HG03460 (cell line): ENCODE measurements around the gene DCP2.
"Not testable (repeated sequence)": the region's sequence is repeated elsewhere in the genome, so short reads cannot be mapped to it uniquely, and the experiment has no call there.

Source experiments
- ATAC-seq: cut with Tn5 transposase; IDR thresholded peaks from one replicate; pipeline ENCODE4 v1.9.1; 2021; ENCODE audit not compliant: unreplicated experiment

The DCP2 gene

GRCh38 chr5:112976432-112977309 is at the start of gene DCP2:
TSS of gene DCP2 (plus strand) at chr5:112976798. CDS start at chr5:112976934, 136 bp downstream.
- peak; percentile 98 for ATAC-seq

GRCh38 chr5:112929336-112930081 is 47.1 kb upstream of the DCP2 start:
- ATAC-seq, result peak; percentile 74

DNA sequence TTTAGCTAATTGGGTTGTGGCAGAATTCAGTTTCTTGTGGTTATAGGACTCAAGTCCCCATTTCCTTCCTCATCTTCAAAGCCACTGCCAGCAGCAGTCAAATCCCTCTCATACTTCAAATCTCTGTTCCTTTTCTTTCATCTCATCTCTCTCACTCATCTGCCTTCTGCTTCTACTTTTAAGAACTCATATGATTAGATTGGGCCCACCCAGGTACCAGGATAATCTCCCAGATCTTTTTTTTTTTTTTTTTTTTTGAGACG is 46.6 kb upstream of the DCP2 start:
- ATAC-seq, result peak; percentile 46

GRCh38 chr5:112931473-112931872 is 45.1 kb upstream of the DCP2 start:
- ATAC-seq, result no peak

DNA sequence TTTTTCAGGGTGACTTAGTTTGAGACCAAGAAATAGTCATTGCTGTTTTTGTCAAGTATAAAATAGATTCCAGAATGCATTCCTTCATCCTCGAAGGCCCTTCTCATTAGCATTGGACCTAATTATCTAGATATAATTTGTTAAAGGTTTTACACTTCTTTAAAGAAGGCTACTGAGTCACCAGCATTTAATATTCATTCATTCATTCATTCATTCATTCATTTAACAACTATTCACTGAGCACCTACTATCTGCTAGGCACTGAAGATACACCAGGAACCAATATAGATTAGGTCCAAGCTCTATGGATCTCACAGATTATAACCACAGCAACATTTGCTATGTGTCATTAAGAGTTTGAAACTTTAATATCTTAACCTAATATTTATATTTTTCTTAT is 43.5 kb upstream of the DCP2 start:
- ATAC-seq, result no peak

GRCh38 chr5:112933651-112934365 is 42.8 kb upstream of the DCP2 start:
- ATAC-seq, result no peak

GRCh38 chr5:112934366-112934663 is 42.3 kb upstream of the DCP2 start:
- no peak for ATAC-seq

- ATAC-seq, result no peak
These were observed 40.9 kb upstream of the DCP2 start for GRCh38 chr5:112935675-112936074.

DNA sequence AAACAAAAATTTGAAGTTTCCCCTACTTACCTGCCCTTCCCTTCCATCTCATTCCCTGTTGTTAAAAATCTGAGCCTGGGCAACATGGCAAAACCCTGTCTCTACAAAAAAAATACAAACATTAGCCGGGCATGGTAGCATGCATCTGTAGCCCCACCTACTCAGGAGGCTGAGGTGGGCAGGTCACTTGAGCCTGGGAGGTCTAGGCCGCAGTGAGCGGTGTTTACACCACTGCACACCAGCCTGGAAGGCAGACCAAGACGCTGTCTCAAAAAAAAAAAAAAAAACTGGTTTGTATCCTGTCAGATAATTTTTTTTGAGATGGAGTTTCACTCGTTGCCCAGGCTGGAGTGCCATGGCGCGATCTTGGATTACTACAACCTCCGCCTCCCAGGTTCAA is 38.3 kb upstream of the DCP2 start:
- no peak for ATAC-seq

- ATAC-seq, result no peak
These were observed 35.9 kb upstream of the DCP2 start for GRCh38 chr5:112940670-112941069.

- ATAC-seq, result no peak
These were observed 28.1 kb upstream of the DCP2 start for GRCh38 chr5:112948458-112948857.

DNA sequence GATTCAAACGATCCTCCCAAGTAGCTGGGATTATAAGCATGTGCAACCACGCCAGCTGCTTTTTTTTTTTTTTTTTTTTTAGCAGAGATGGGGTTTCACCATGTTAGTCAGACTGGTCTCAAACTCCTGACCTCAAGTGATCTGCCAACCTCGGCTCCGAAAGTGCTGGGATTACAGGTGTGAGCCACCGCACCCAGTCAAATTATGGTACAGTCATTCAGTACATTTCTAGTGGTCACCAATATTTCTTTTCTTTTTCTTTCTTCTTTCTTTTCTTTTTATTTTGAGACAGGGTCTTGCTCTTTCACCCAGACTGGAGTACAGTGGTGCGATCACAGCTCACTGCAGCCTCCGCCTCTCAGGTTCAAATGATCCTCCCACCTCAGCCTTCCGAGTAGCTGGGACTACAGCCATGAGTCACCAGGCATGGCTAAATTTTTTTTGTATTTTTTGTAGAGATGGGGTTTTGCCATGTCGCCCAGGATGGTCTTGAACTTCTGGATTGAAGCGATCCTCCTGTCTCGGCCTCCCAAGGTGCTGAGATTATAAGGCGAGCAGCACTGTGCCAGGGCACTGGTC is 25.4 kb upstream of the DCP2 start:
- peak; percentile 62 for ATAC-seq

- ATAC-seq, result no peak
These were observed 20.0 kb upstream of the DCP2 start for GRCh38 chr5:112956606-112957005.

DNA sequence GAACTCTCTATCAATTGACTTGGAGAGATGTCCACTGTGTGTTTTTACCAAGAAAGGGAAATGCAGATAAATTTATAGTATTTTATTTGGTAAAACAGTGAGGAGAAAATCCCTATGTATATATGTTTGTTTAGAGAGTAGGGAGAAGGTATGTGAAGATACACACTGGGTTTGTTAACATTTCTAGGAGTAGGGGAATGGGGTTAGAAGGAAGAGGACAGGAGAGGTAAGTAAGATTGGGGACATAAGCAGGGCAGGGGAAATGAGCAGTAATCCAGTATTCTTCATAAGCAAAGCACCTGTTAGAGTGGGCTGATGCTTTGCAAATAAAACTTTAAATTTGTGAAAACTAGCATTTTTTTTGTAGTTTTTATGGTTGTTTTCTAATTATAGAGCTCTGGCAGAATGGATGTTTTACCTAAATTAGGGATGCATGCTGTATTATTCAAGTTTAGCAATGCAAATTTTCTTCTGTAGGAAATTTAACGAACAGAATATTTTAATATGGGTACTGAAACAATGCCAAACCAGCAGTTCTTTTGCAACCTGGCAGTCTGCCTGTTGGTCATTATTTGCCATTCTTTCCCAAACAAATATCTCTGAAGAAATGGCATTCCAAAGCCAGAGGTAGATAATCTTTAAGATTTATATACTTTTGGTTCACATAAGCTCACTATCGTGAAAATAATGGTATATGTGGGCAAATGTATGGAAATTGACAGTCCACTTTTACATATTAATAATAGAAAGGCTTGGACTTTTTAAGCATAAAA is 19.4 kb upstream of the DCP2 start:
- ATAC-seq, result no peak

DNA sequence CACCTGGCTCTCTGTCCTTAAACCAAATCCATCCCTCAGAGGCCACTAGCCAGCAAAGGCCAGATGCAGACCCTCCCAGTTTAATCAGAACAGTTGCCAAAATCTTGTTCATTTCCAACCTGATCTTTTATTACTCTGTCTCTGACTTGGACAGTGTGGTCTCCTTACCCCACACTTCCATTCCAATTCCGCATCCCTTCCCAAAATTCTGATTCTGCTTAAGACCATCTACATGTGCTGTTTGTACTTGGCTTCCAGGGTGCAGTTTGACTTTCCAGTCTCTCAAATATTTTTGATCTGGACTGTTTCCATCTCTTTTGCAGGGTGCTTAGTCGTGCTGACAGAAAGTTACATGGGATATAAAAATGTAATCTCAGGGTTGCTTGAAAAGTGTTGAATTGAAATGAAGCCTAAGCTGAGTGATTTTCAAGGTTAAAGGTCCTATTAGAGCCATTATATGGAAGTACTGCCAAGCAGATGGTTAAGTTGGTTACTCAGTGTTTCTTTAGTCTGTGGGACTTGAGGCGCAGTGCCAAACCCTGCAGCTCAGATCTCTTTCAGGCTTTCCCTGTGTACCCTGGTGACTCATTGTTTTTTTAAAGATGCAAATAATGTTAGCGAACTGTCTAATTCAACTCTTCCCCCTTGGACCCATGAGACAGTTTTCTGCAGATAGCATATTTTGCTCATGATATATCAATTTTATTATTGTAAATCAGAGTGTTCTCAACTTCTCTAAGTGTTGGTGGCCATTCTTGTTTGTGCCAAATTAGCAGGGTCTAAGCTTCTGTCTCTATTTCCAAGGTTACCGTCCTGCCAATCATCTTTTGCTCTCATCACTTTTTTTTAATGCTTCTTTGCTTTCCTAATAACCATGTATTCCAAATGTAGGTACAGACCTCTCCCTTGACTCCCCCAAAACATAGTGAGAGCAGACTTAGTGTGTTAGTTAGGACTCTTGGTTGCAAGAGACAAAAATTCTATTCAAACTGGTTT is 18.2 kb upstream of the DCP2 start:
- peak; percentile 92 for ATAC-seq

- not testable (repeated sequence) for ATAC-seq
These were observed 16.7 kb upstream of the DCP2 start for GRCh38 chr5:112959872-112960271.

DNA sequence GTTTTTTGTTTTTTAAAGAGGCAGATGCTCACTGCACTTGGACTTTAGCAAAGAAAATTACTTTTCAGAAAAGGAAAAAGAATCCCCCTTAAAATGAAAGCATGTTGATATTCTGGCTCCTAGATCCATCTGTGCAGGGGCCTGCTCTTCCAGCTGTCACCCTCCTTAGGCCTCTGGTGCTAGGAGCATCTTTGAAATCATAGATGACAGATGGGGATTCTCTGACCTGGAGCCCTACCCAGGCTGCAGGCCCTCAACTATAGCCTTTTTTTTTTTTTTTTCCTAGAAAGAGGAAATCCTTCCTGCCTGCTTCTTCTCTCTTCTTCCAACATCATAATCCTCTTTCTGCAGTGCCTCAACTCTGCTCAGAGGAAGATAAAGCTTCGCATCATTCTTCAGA is 16.3 kb upstream of the DCP2 start:
- ATAC-seq, result no peak

DNA sequence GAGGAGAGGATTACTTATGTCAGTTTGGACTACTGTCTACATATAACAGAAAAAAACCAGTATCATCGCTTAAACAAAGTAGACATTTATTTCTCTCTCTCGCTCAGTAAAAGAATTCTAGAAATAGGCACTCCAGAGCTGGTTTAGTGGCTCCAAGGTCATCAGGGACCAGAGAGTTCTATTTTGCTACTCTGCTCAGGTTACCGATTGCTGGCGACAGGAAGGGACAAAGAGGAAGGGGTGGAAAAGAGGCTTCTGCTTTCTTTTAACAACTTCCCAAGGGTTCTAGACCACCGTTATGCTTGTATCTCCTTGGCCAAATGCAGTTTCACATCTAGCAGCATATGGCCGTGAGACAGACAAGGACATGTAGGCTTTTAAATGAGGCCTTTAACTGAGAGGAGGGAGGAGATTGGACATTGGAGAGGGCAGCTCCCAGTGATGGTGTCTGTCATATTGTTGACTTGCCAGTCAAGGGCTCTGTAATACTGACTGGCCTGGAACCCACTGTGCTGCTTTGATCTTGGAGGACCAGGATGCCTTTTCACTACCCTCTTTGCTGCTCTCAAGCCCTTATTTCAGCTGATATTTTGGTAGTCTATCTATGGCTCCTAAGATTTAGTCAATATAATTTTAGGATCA is 15.6 kb upstream of the DCP2 start:
- ATAC-seq, result no peak

- ATAC-seq, result not testable (repeated sequence)
These were observed 13.2 kb upstream of the DCP2 start for GRCh38 chr5:112963374-112963733.
